SHP77 treated with DMSO at 0.1 percent for 48 hours (cell line): ENCODE results near the gene PRDM8.
A peak's percentile ranks its signal among the peaks of the same experiment; 100 is the strongest.
"Not testable (repeated sequence)": the region's sequence is repeated elsewhere in the genome, so short reads cannot be mapped to it uniquely, and the experiment has no call there.

Experiments used
- DNase-seq: peaks from one replicate; lab custom pipeline; 2025; lab: John Stamatoyannopoulos, UW

The PRDM8 gene

GRCh38 chr4:80228460-80228859 lies 31.2 kb downstream of the PRDM8 start:
- DNase-seq, result no peak

- no peak for DNase-seq
Measured at GRCh38 chr4:80229128-80229527, 31.8 kb downstream of the PRDM8 start.

- DNase-seq, result no peak
Measured at GRCh38 chr4:80229590-80229989, 32.3 kb downstream of the PRDM8 start.

- DNase-seq, result no peak
Measured at GRCh38 chr4:80231180-80231579, 33.9 kb downstream of the PRDM8 start.

- DNase-seq, result no peak
Measured at GRCh38 chr4:80232707-80233370, 35.5 kb downstream of the PRDM8 start.

GRCh38 chr4:80233390-80233789 lies 36.1 kb downstream of the PRDM8 start:
- DNase-seq, result no peak

- no peak for DNase-seq
Measured at GRCh38 chr4:80235451-80235850, 38.1 kb downstream of the PRDM8 start.

- DNase-seq, result no peak
Measured at GRCh38 chr4:80237992-80238391, 40.7 kb downstream of the PRDM8 start.

- no peak for DNase-seq
Measured at GRCh38 chr4:80239480-80240150, 42.3 kb downstream of the PRDM8 start.

- DNase-seq, result no peak
Measured at GRCh38 chr4:80240976-80241375, 43.7 kb downstream of the PRDM8 start.

- DNase-seq, result peak; percentile 26
Measured at GRCh38 chr4:80243274-80244018, 46.1 kb downstream of the PRDM8 start.

- not testable (repeated sequence) for DNase-seq
Measured at GRCh38 chr4:80247484-80247883, 50.2 kb downstream of the PRDM8 start.

- DNase-seq, result no peak
Measured at GRCh38 chr4:80249144-80249543, 51.8 kb downstream of the PRDM8 start.

GRCh38 chr4:80252427-80252826 lies 55.1 kb downstream of the PRDM8 start:
- DNase-seq, result no peak

- DNase-seq, result no peak
Measured at GRCh38 chr4:80252953-80253352, 55.6 kb downstream of the PRDM8 start.

- no peak for DNase-seq
Measured at GRCh38 chr4:80253510-80253909, 56.2 kb downstream of the PRDM8 start.
